ENCODE results near the gene HDGF.
A peak's percentile ranks its signal among the peaks of the same experiment; 100 is the strongest.

HDGF gene

DNA sequence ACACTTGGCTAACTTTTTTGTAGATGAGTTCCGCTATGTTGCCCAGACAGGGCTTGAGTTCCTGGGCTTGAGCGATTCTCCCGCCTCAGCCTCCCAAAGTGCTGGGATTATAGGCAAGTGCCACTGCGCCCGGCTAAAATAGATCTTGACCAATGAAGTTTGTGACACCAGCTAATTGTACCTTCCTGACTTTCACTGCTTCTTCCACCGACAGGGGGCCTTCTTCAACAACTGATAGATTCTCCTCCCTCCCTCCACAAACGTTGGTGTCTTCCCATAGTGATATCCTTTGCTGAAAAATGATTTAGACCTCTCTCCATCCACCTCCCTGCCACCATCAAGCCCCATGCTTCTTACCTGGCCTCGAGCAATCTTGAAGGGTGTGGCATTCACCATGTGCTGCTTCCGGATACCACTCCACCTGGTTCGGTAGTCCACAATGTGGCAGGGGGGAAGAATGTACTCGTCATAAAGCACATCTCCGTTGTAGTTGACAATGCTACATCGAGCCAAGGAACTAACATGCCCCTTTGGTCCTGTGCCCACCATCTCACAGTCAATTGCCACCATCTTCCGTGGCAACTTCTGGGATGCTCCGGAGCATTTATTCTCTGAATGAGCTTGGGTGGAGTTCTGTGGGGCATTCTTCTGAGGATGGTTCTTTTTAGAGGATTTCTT, 24.8 kb downstream of the HDGF start:
- TF ChIP-seq, protein P1, sequence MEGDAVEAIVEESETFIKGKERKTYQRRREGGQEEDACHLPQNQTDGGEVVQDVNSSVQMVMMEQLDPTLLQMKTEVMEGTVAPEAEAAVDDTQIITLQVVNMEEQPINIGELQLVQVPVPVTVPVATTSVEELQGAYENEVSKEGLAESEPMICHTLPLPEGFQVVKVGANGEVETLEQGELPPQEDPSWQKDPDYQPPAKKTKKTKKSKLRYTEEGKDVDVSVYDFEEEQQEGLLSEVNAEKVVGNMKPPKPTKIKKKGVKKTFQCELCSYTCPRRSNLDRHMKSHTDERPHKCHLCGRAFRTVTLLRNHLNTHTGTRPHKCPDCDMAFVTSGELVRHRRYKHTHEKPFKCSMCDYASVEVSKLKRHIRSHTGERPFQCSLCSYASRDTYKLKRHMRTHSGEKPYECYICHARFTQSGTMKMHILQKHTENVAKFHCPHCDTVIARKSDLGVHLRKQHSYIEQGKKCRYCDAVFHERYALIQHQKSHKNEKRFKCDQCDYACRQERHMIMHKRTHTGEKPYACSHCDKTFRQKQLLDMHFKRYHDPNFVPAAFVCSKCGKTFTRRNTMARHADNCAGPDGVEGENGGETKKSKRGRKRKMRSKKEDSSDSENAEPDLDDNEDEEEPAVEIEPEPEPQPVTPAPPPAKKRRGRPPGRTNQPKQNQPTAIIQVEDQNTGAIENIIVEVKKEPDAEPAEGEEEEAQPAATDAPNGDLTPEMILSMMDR (IDR thresholded peaks at IDR 0.05; ENCODE audit: low read depth, low read length), result peak; percentile 67
- in situ Hi-C loops (cut with HindIII; ENCODE audit: low sequenced_read_pairs), result no loop called here

DNA sequence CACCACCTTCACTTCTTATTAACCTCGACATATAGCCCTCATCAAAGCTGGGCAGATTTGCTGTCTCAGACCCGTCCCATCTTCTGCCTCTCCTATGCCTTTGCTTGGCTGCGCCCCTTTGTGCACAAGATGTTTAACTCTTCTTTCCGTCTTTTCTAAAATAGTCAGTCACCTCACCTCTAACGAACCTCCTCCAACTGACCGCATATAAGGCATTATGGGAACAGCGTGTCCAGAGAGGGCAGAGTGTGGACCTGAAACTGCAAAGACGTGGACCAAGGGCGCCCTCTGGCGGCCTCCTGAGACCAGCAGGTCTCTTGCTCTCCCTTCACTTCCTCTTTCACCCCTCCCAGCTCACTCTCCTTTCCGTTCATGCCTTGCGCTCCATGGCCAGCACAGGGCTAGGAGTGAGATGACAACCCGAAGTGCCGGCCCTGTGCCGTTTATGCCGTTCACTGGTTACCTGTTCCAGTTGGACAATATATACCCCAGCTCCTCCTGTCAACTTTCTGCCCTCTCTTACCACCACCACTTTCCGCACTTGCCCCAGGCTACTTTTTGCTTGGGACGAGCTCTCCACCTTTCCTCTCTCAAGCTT, 25.7 kb downstream of the HDGF start:
- DNase-seq (ENCODE audit: low read depth, low spot score), result peak; percentile 87
- peak overlapping the region; percentile 22 for H3K4me3 ChIP-seq (ENCODE audit: low read depth, low read length)
- in situ Hi-C loops (cut with HindIII; ENCODE audit: low sequenced_read_pairs), result no loop called here
- TF ChIP-seq, protein P1 (IDR thresholded peaks at IDR 0.05; ENCODE audit: low read depth, low read length), result peak; percentile 93

More for the DNA sequence above, 24.8 kb downstream of the HDGF start:
- peak overlapping the region; percentile 96 for H3K4me3 ChIP-seq (ENCODE audit: low read depth, low read length)
- DNase-seq (ENCODE audit: low read depth, low spot score), result peak; percentile 60

DNA sequence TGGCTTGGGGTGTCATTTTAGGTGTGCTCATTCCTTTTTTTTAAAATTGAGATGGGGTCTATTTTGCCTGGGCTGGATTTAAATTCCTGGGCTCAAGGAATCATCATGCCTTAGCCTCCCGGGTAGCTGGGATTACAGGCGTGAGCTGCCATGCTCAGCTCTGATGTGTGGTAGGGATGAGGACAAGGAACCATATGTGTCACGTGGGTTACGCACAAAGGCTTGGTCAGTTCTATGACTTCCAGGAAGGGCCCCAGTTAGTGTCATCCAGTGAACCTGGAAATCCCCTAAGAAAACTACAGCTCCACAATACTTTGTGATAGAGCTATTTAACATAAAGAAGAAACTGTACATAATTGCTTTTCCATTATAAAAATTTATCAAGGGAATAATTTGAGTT, 29.9 kb downstream of the HDGF start:
- in situ Hi-C loops (cut with HindIII; ENCODE audit: low sequenced_read_pairs), result no loop called here
- no peak for DNase-seq (ENCODE audit: low read depth, low spot score)
- TF ChIP-seq, protein P1 (IDR thresholded peaks at IDR 0.05; ENCODE audit: low read depth, low read length), result no peak
- no peak overlapping the region for H3K4me3 ChIP-seq (ENCODE audit: low read depth, low read length)

DNA sequence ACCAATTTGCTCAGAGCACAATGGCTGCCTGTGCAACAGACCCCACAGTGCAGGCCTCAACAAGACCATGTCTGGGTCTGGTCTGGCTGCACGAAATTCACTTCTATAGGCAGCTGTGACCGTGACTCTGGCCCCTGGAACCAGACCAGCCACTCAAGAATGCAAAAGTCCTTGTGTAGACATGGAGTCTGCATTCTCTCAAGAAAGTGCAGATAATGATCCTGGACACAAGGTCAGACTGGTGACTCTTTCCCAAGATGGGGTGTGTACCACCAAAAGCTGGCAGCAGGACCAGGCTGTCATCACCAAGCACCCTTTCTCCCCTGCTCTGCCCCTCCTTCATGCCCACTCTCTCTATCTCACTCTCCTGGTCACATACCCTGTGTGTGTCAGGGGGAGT, 30.3 kb downstream of the HDGF start:
- no peak for DNase-seq (ENCODE audit: low read depth, low spot score)
- no peak overlapping the region for H3K4me3 ChIP-seq (ENCODE audit: low read depth, low read length)
- in situ Hi-C loops (cut with HindIII; ENCODE audit: low sequenced_read_pairs), result no loop called here
- TF ChIP-seq, protein P1 (IDR thresholded peaks at IDR 0.05; ENCODE audit: low read depth, low read length), result no peak

DNA sequence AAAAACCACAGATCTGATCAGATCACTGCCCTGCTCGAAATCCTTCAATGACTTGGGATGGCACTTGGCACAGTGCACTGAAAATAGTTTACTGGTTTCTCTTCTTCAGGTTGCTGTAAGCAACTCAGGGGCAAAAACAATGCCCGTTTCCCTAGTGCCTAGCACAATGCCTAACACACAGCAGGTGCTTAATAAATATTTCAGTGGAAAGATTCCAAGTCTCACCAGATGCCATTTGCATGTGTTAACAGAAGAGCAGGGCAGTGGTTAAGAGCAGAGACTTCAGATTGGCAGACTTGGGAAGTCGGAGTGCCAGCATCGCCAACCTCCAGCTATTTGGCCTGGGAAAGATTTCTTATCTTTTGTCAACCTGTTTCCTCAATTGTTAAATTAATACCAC, 34.1 kb downstream of the HDGF start:
- in situ Hi-C loops (cut with HindIII; ENCODE audit: low sequenced_read_pairs), result no loop called here
- H3K4me3 ChIP-seq (ENCODE audit: low read depth, low read length), result no peak overlapping the region
- TF ChIP-seq, protein P1 (IDR thresholded peaks at IDR 0.05; ENCODE audit: low read depth, low read length), result no peak
- DNase-seq (ENCODE audit: low read depth, low spot score), result no peak

DNA sequence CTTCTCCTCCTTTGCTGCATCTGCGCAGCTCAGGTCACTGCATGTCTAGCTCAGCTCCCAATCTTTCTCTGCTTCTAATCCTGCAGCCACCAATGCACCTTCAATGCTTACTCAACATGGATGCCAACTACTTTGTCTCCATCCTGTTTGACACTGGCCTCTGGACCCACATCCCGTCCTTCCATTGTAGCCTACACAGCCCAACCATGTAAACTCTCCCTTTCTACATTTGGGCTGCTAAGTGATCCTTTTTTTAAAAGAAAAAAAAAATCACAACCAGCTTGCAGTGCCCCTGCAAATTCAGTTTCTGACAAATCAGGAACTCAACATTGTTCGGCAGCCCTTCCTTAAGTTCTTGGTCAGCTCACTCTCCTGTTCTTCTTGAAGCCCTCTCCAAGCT, 36.6 kb downstream of the HDGF start:
- TF ChIP-seq, protein P1 (IDR thresholded peaks at IDR 0.05; ENCODE audit: low read depth, low read length), result no peak
- no peak overlapping the region for H3K4me3 ChIP-seq (ENCODE audit: low read depth, low read length)
- DNase-seq (ENCODE audit: low read depth, low spot score), result no peak
- in situ Hi-C loops (cut with HindIII; ENCODE audit: low sequenced_read_pairs), result no loop called here

All from astrocyte of the spinal cord (primary cell).